ENCODE data around the gene SLC6A11.

SLC6A11 gene

DNA sequence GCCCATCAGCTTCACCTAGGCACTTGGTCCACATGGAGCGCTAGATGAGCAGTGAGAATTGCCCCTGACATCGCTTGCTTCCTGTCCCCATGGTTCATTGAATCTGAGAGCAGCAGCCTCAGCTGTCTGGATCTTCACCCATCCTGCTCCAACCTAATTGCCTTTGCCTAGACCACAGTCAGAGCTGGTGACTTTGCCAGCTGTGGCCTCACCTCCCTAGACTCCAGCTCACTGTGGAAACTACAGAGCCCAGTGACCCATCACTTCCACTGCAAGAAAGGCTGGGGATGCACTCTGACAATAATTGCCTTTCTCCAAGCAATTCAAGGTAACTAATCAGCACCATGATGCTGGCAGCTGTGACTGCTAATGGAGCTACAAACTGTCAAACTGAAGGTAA lies 145.9 kb downstream of the SLC6A11 start:
- no peaks in the 10 kb centered on the region for H3K9me3 ChIP-seq (ENCODE audit: control insufficient read depth, insufficient read depth, low read length)
- no peak overlapping the region for H3K4me3 ChIP-seq (ENCODE audit: low read length)
- DNase-seq (ENCODE audit: low read depth, low spot score): no peak
- no peak overlapping the region for H3K27ac ChIP-seq (ENCODE audit: low read length)
- no peaks in the 10 kb centered on the region for H3K4me1 ChIP-seq (ENCODE audit: control insufficient read depth, insufficient read depth, low read length)
- H3K36me3 ChIP-seq (ENCODE audit: control insufficient read depth, insufficient read depth, low read length): no peaks in the 10 kb centered on the region
- no peaks in the 10 kb centered on the region for H3K27me3 ChIP-seq (ENCODE audit: control insufficient read depth, insufficient read depth, low read length)
- no CpG with 5 or more reads among the region's 2 CpGs for WGBS (ENCODE audit: insufficient coverage, insufficient read length)

DNA sequence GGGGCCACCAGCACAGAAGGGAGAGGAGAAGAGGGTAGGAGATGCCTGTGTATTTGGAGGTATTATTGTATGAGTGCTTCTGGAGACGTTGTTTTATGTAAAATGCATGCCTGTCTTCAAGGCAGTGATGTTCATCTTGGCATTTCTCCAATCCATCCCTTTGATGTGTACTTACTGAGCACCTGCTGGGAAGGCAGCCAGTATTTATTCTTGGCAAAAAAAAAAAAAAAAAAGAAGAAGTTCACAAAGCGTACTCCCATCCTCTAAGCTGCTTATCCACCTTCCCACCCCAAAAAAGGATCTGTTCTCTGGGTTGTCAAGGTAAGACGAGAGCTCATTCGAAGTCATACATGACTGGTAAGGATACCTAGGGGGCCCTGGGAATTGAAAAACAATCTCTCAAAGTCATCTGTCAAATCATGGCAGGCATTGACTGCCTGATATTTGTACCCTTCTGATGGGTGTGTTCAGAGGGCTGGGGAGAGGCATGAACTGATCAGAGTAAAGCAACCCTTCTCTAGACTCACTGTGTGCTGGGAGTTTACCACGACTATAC lies 146.5 kb downstream of the SLC6A11 start:
- Histone ChIP-seq H3K4me1 (ENCODE audit: control insufficient read depth, insufficient read depth, low read length) (no peaks in the 10 kb centered on the region), H3K4me3 (ENCODE audit: low read length) (no peak overlapping the region), H3K27ac (ENCODE audit: low read length) (no peak overlapping the region), H3K9me3 (ENCODE audit: control insufficient read depth, insufficient read depth, low read length) (no peaks in the 10 kb centered on the region), H3K27me3 (ENCODE audit: control insufficient read depth, insufficient read depth, low read length) (no peaks in the 10 kb centered on the region), H3K36me3 (ENCODE audit: control insufficient read depth, insufficient read depth, low read length) (no peaks in the 10 kb centered on the region)
- WGBS (ENCODE audit: insufficient coverage, insufficient read length): no CpG with 5 or more reads among the region's 5 CpGs
- no peak for DNase-seq (ENCODE audit: low read depth, low spot score)

DNA sequence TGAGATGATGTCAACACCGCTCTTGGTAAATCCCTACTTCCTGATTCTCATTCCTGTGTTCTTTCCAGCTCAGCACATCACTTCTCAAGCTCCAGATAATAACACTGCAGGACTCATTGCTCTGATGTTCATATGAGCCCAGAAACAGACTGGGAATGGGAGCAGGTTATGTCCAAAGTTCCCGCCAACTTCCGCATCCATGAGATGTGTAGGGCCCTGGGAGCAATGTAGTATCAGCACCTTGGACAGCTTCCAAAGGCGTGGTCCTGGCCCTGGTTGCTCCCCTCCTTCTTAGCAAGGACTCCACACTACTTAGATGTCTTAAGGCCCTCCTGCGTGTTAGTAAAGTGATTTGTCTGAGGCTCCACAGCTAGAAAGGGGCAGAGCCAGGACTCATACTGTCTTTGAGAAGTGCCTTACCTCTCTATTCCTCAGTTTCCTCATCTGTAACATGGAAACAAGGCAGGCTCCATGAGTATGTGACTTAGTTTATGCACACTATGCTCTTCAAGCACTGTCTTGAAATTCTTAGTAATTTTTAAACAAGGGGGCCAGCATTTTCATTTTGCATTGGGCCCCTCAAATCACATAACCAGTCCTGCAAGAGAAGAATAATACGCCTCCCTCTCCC lies 148.6 kb downstream of the SLC6A11 start:
- Histone ChIP-seq H3K4me1 (ENCODE audit: control insufficient read depth, insufficient read depth, low read length) (0 out of 2 replicates have a peak, but pooled peaks cover 2% of the 10 kb centered on the region), H3K4me3 (ENCODE audit: low read length) (no peak overlapping the region), H3K36me3 (ENCODE audit: control insufficient read depth, insufficient read depth, low read length) (no peaks in the 10 kb centered on the region), H3K27me3 (ENCODE audit: control insufficient read depth, insufficient read depth, low read length) (no peaks in the 10 kb centered on the region), H3K27ac (ENCODE audit: low read length) (no peak overlapping the region), H3K9me3 (ENCODE audit: control insufficient read depth, insufficient read depth, low read length) (no peaks in the 10 kb centered on the region)
- no CpG with 5 or more reads among the region's 6 CpGs for WGBS (ENCODE audit: insufficient coverage, insufficient read length)
- DNase-seq (ENCODE audit: low read depth, low spot score): no peak

DNA sequence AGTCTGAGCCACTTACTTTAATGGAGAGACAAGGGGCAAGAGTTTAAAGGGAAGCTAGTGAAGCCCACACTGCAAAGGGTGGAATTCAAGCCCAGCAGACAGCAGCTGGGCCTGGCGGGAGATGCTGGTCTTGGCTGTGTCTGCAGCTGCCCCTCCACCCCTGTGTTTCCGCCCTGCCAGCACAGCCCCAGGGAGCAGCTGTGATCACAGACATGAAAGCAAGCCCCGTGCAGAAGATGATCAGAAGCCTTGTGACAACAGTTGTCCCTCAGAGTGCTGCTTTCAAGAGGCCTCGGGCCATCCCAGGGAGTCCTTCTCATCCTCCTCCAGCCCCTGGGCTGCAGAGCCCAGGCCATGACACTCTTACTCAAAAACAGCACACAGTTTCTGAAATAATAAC lies 152.4 kb downstream of the SLC6A11 start:
- Histone ChIP-seq H3K27ac (ENCODE audit: low read length) (no peak overlapping the region), H3K36me3 (ENCODE audit: control insufficient read depth, insufficient read depth, low read length) (no peaks in the 10 kb centered on the region), H3K9me3 (ENCODE audit: control insufficient read depth, insufficient read depth, low read length) (no peaks in the 10 kb centered on the region), H3K27me3 (ENCODE audit: control insufficient read depth, insufficient read depth, low read length) (no peaks in the 10 kb centered on the region), H3K4me3 (ENCODE audit: low read length) (no peak overlapping the region), H3K4me1 (ENCODE audit: control insufficient read depth, insufficient read depth, low read length) (0 out of 2 replicates have a peak, but pooled peaks cover 2% of the 10 kb centered on the region)
- DNase-seq (ENCODE audit: low read depth, low spot score): no peak
- no CpG with 5 or more reads among the region's 4 CpGs for WGBS (ENCODE audit: insufficient coverage, insufficient read length)

DNA sequence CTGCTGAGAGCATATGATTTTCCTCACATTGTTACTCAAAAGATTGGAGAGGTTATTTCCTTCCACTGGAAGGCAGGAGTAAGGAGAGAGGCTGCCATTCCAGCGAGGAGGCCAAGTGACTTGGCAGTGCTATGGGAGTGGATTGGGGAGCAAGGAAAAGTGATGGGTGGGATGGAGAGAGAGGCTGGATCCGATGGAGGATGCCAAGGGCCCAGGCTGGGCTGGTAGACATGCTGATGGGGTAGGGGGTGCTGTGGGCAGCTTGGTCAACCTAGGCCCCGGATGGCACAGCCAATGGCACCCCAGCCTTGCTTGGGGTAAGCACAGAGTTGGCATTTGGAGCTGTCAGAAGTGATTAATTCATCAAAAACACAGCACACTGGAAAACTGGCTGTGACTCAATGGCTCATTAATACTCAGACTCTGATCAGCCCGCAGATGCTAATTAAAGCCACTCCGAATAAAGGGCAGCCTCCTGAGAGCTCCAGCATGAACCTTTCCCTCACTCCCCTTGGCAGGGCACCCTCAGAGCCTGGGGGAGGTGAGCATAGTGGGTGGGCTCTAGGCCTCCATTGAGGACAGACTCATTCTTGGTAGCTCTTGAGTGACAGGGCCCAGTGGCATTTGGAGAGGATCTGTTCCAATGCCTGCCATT lies 154.4 kb downstream of the SLC6A11 start:
- Histone ChIP-seq H3K9me3 (ENCODE audit: control insufficient read depth, insufficient read depth, low read length) (no peaks in the 10 kb centered on the region), H3K27ac (ENCODE audit: low read length) (no peak overlapping the region), H3K4me1 (ENCODE audit: control insufficient read depth, insufficient read depth, low read length) (0 out of 2 replicates have a peak, but pooled peaks cover 2% of the 10 kb centered on the region), H3K27me3 (ENCODE audit: control insufficient read depth, insufficient read depth, low read length) (no peaks in the 10 kb centered on the region), H3K4me3 (ENCODE audit: low read length) (no peak overlapping the region), H3K36me3 (ENCODE audit: control insufficient read depth, insufficient read depth, low read length) (no peaks in the 10 kb centered on the region)
- no peak for DNase-seq (ENCODE audit: low read depth, low spot score)
- WGBS (ENCODE audit: insufficient coverage, insufficient read length): no CpG with 5 or more reads among the region's 5 CpGs

DNA sequence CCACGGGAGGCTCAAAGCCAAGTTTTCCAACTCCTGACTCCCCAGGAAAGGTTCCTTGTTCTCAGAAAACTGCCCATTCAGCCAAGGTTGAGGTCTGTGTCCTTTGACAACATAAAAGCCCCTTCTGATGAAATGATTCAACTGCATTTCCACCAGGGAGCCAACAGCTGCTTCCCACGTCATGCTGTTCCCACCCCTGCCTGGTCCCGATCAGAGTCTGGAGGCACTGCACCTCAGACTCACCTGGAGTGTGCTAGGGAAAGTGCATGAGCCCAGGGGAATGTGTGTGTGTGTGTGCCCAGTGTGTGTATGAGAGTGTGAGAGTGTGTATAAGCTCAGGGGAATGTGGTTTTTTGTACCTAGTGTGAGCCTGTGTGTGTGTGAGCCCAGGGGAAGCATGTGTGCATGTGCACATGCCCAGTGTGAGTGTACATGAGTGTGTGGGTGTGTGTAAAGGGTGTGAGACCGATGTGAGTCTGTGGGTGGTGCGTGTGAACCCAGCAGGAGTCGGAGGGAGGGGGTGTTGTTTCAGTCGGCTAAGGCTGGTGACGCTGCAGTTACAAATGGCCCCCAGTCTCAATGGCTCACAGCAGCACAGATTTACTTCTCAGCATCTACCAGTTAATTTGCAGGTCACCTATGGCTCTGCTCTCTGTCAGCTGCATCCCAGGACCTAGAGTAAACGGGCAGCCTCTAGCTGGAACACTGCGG lies 156.2 kb downstream of the SLC6A11 start:
- H3K27ac ChIP-seq (ENCODE audit: low read length): no peak overlapping the region
- no peaks in the 10 kb centered on the region for H3K9me3 ChIP-seq (ENCODE audit: control insufficient read depth, insufficient read depth, low read length)
- H3K4me3 ChIP-seq (ENCODE audit: low read length): no peak overlapping the region
- WGBS (ENCODE audit: insufficient coverage, insufficient read length): no CpG with 5 or more reads among the region's 10 CpGs
- no peak for DNase-seq (ENCODE audit: low read depth, low spot score)
- 0 out of 2 replicates have a peak, but pooled peaks cover 2% of the 10 kb centered on the region for H3K4me1 ChIP-seq (ENCODE audit: control insufficient read depth, insufficient read depth, low read length)
- H3K36me3 ChIP-seq (ENCODE audit: control insufficient read depth, insufficient read depth, low read length): no peaks in the 10 kb centered on the region
- H3K27me3 ChIP-seq (ENCODE audit: control insufficient read depth, insufficient read depth, low read length): no peaks in the 10 kb centered on the region

DNA sequence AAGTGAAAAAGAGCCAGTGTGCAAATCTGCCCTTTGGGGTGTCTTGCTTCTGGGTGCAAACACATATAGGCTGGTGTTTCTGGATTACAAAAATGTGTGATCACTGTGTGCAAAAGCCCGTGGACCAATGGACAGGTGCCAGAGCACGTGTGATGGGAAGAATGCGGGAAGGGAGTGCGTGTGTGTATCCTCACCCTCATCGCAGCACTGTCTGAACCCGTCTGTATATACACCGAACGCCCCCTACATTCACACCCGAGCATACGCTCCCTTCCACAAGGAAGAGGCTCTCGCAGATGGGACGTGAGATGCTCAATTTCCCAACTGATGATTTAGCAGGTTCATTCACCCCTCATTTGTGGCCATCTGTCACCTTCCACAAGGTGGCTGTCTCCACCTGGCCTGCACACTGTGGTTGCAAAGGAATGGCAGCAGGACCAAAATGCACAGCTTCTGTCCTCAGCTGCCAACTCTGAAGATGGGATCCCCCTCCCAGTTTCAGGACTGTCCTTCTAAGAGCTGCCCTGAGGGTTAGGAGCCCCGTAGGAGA lies 157.1 kb downstream of the SLC6A11 start:
- no peaks in the 10 kb centered on the region for H3K27me3 ChIP-seq (ENCODE audit: control insufficient read depth, insufficient read depth, low read length)
- H3K4me3 ChIP-seq (ENCODE audit: low read length): no peak overlapping the region
- DNase-seq (ENCODE audit: low read depth, low spot score): no peak
- WGBS (ENCODE audit: insufficient coverage, insufficient read length): no CpG with 5 or more reads among the region's 13 CpGs
- no peak overlapping the region for H3K27ac ChIP-seq (ENCODE audit: low read length)
- H3K9me3 ChIP-seq (ENCODE audit: control insufficient read depth, insufficient read depth, low read length): no peaks in the 10 kb centered on the region
- no peaks in the 10 kb centered on the region for H3K36me3 ChIP-seq (ENCODE audit: control insufficient read depth, insufficient read depth, low read length)
- 0 out of 2 replicates have a peak, but pooled peaks cover 4% of the 10 kb centered on the region for H3K4me1 ChIP-seq (ENCODE audit: control insufficient read depth, insufficient read depth, low read length)

DNA sequence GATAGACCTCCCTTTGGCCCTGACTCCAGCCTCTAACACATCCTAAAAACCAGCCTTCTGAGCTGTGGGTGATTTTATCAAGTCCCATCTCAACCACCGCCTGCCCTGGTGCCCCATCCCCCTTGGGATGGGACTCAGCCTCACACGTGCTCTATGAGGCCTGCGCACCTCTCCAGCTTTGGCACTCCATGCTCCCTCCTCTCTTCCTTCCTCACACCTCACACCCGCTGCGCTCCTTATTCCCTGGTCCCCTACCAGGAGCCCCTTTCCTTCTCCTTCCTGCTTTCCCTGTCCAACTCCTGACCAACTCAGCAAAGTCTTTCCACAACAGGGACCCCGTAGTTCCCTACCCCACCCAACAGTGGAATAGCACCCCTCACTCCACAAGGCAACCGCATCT lies 158.1 kb downstream of the SLC6A11 start:
- Histone ChIP-seq H3K36me3 (ENCODE audit: control insufficient read depth, insufficient read depth, low read length) (no peaks in the 10 kb centered on the region), H3K9me3 (ENCODE audit: control insufficient read depth, insufficient read depth, low read length) (no peaks in the 10 kb centered on the region), H3K27ac (ENCODE audit: low read length) (no peak overlapping the region), H3K4me3 (ENCODE audit: low read length) (no peak overlapping the region), H3K4me1 (ENCODE audit: control insufficient read depth, insufficient read depth, low read length) (0 out of 2 replicates have a peak, but pooled peaks cover 2% of the 10 kb centered on the region), H3K27me3 (ENCODE audit: control insufficient read depth, insufficient read depth, low read length) (no peaks in the 10 kb centered on the region)
- WGBS (ENCODE audit: insufficient coverage, insufficient read length): no CpG with 5 or more reads among the region's 7 CpGs
- DNase-seq (ENCODE audit: low read depth, low spot score): no peak

DNA sequence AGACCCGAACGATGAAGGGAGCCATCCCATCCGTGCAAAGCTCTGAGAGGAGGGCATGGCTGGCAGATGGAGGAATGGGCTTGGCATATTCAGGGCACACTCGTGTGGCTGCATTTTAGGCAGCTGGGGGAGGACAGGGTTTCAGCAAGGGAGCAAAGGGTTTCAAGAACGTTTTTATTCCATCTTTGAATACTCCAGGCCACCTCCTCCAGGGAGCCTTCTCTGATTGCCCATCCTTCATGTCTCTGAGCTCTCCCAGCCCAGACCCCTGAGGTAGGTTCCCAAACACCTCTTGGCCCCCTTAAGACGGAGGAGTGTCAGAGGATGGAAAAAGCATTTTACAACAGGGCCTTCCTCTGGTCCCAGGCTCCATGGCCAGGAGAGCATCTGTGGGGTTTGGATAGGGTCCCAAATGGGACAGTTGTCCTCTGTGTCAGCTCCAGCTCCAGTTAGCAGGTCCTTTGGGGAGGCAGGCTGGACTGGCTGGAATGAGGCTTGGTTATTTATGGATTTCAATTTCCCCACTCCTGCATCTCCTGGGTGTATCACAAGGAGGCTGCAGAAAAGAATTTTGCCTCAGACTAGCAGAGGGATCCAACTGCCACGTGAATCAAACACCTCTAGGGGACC lies 158.8 kb downstream of the SLC6A11 start:
- Histone ChIP-seq H3K27ac (ENCODE audit: low read length) (no peak overlapping the region), H3K4me1 (ENCODE audit: control insufficient read depth, insufficient read depth, low read length) (0 out of 2 replicates have a peak, but pooled peaks cover 2% of the 10 kb centered on the region), H3K4me3 (ENCODE audit: low read length) (no peak overlapping the region), H3K36me3 (ENCODE audit: control insufficient read depth, insufficient read depth, low read length) (no peaks in the 10 kb centered on the region), H3K27me3 (ENCODE audit: control insufficient read depth, insufficient read depth, low read length) (no peaks in the 10 kb centered on the region), H3K9me3 (ENCODE audit: control insufficient read depth, insufficient read depth, low read length) (no peaks in the 10 kb centered on the region)
- no peak for DNase-seq (ENCODE audit: low read depth, low spot score)
- WGBS (ENCODE audit: insufficient coverage, insufficient read length): no CpG with 5 or more reads among the region's 7 CpGs

DNA sequence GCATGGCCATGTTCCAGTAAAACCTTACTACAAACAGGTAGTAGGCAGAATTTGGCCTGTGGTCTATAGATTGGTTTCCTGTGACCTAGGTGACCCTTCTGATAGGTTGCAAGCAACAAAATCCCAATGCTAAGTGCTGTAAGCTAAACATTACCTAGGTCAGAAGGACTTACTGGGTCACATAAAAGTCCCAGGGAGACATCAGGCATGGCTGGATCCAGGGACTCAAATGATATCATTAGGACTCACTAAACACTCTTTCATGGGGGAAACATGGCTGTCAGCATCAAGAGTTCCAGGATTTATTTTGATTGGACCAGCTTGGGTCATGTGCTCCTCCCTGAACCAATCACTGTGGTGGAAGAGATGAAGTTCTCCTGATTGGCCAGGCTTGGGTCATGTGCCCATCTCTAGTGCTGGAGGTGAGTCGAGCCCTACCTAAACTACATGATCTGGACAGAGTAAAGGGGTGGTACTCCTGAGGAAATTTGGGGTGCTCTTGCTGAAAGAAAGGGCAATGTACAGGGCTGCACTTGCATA lies 159.7 kb downstream of the SLC6A11 start:
- Histone ChIP-seq H3K36me3 (ENCODE audit: control insufficient read depth, insufficient read depth, low read length) (no peaks in the 10 kb centered on the region), H3K4me3 (ENCODE audit: low read length) (no peak overlapping the region), H3K27ac (ENCODE audit: low read length) (no peak overlapping the region), H3K4me1 (ENCODE audit: control insufficient read depth, insufficient read depth, low read length) (0 out of 2 replicates have a peak, but pooled peaks cover 2% of the 10 kb centered on the region), H3K9me3 (ENCODE audit: control insufficient read depth, insufficient read depth, low read length) (no peaks in the 10 kb centered on the region), H3K27me3 (ENCODE audit: control insufficient read depth, insufficient read depth, low read length) (no peaks in the 10 kb centered on the region)
- DNase-seq (ENCODE audit: low read depth, low spot score): no peak
- no CpG with 5 or more reads among the region's 1 CpG for WGBS (ENCODE audit: insufficient coverage, insufficient read length)

All from iPS DF 6.9 (cell line).